DOHH2 (cell line): ENCODE data around the gene SLC47A1.

Source experiments
- H3F3A ChIP-seq: fragments of 200-600 bp; sonication (generic), shearing (Covaris generic); 2 replicates; pipeline ENCODE4 v1.6.0; 2016; ENCODE audit warnings: antibody characterized with exemption, mild to moderate bottlenecking; ENCODE audit not compliant: control insufficient read depth, insufficient read depth
- H3K27ac ChIP-seq: fragments of 200-600 bp; sonication (generic); 2 replicates; pipeline ENCODE4 v1.5.1; 2014; ENCODE audit warnings: low read depth, mild to moderate bottlenecking, low read length, moderate library complexity
- H3K27me3 ChIP-seq: fragments of 200-600 bp; sonication (generic); 2 replicates; pipeline ENCODE4 v1.6.1; 2014; ENCODE audit warnings: mild to moderate bottlenecking, low read length, mixed read lengths; ENCODE audit not compliant: control insufficient read depth
- H3K36me3 ChIP-seq: fragments of 200-600 bp; sonication (generic); 2 replicates; pipeline ENCODE4 v1.6.1; 2014; ENCODE audit warnings: mild to moderate bottlenecking, low read length, moderate library complexity, mixed read lengths; ENCODE audit not compliant: control insufficient read depth
- H3K4me1 ChIP-seq: fragments of 200-600 bp; sonication (generic); 2 replicates; pipeline ENCODE4 v1.6.1; 2014; ENCODE audit warnings: mild to moderate bottlenecking, low read length, mixed read lengths; ENCODE audit not compliant: control insufficient read depth
- H3K4me2 ChIP-seq: fragments of 200-600 bp; sonication (generic); 2 replicates; pipeline ENCODE4 v1.6.0; 2014; ENCODE audit warnings: mild to moderate bottlenecking, low read length, moderate library complexity
- H3K4me3 ChIP-seq: fragments of 200-600 bp; sonication (generic); 2 replicates; pipeline ENCODE4 v1.5.1; 2014; ENCODE audit warnings: mild to moderate bottlenecking, low read length, mixed read lengths
- H3K79me2 ChIP-seq: fragments of 200-600 bp; sonication (generic); 2 replicates; pipeline ENCODE4 v1.6.1; 2014; ENCODE audit warnings: mild to moderate bottlenecking, low read length, mixed read lengths; ENCODE audit not compliant: control insufficient read depth
- H3K9me2 ChIP-seq: fragments of 200-600 bp; sonication (generic); replicated peaks from 2 replicates; pipeline ENCODE4 v1.6.1; 2014; ENCODE audit warnings: mild to moderate bottlenecking, low read length, mixed read lengths; ENCODE audit not compliant: control insufficient read depth
- H3K9me3 ChIP-seq: fragments of 200-600 bp; sonication (generic); 2 replicates; pipeline ENCODE4 v1.6.1; 2014; ENCODE audit warnings: antibody characterized with exemption, low read length, mixed read lengths; ENCODE audit not compliant: control insufficient read depth, insufficient read depth
- H4K20me1 ChIP-seq: fragments of 200-600 bp; sonication (generic); 2 replicates; pipeline ENCODE4 v1.6.0; 2014; ENCODE audit warnings: low read depth, mild to moderate bottlenecking, antibody characterized with exemption, low read length, moderate library complexity; ENCODE audit not compliant: control insufficient read depth, insufficient read depth
- CTCF ChIP-seq: fragments of 200-600 bp; sonication (generic); IDR thresholded peaks from one replicate; pipeline ENCODE4 v1.5.1; 2014; ENCODE audit warnings: antibody characterized with exemption, mild to moderate bottlenecking, low read depth, low read length; ENCODE audit not compliant: poor library complexity, severe bottlenecking
- EZH2phosphoT487 ChIP-seq: fragments of 200-600 bp; sonication (generic); IDR thresholded peaks from 2 replicates; pipeline ENCODE4 v1.6.1; 2017; ENCODE audit warnings: borderline replicate concordance, mild to moderate bottlenecking, antibody characterized with exemption, low read length, moderate library complexity, mixed read lengths

SLC47A1 gene

DNA sequence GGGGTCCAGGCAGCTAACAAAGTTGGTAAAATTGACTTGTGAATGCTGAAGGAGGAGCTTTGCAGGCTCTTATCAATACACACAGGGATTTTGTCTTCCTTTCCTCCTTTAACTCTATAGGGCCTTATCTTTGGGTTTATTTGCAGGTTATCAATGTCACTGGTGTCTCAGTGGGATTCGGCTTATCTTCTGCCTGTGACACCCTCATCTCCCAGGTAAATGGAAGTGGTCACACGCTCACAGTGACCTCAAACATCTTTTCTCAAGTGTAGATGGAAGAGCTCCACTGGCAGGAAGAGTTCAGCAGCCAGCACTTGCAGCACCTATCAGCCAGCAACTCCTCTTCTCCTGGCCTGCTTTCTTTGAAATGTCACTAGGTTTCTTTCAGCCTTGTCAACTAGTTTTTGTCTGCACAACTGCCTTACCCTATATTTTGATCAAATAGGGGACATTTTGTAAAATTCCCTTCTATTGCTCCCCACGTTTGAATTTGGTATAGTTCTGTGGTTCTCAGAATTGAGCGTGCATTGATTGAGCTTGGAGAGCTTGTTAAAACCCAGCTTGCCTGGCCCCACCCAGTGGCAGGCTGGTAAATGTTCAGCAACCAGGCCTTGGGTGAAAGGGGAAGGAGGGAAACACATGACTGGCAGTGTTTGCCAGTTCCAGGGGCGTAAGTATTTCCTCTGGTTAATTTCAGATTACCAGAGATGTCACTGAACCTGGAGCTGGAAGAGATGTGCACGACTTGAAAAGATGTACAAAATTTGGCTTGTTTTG lies 12.8 kb downstream of the SLC47A1 start:
- Histone ChIP-seq H3K9me3 (no peaks in the 10 kb centered on the region), H3K4me2 (no peak overlapping the region), H3K9me2 (no peaks in the 10 kb centered on the region), H3K27me3 (no peaks in the 10 kb centered on the region), H3K27ac (no peak overlapping the region), H4K20me1 (no peaks in the 10 kb centered on the region), H3K4me1 (no peaks in the 10 kb centered on the region), H3K4me3 (no peak overlapping the region), H3K79me2 (no peaks in the 10 kb centered on the region), H3K36me3 (no peaks in the 10 kb centered on the region), H3F3A (no peaks in the 10 kb centered on the region)
- TF ChIP-seq CTCF (no peak), EZH2phosphoT487 (no peak)

DNA sequence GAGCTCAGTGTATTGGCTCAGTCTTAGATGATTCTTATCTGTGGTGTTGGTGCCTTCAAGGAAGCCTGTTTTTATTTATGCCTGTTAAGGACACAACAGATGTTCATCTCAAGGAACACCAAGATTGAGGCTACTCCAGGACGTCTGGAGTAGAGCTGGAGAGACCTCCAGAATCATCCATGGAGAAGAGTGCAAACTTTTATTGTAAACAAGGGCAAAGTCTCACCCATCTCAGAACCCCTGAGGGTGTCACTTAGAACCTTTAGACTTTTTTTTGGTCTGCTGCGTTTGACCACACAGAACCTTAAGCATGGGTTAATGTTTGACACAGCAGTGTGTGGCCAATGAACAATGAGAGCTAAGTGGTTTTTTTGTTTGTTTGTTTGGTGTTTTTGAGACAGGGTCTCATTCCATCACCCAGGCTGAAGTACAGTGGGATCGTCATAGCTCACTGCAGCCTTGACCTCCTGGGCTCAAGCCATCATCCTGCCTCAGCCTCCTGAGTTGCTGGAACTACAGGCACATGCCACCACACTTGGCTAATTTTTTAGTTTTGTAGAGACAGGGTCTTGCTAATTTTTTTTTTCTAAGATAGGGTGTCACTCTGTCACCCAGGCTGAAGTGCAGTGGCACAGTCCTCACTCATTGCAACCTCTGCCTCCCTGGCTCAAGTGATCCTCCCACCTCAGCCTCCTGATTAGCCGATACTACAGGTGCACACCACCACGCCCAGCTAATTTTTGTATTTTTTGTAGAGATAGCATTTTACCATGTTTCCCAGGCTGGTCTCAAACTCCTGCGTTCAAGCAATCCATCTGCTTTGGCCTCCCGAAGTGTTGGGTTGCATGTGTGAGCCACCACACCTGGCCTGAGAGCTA lies 16.3 kb downstream of the SLC47A1 start:
- Histone ChIP-seq H3F3A (no peaks in the 10 kb centered on the region), H3K36me3 (no peaks in the 10 kb centered on the region), H3K4me2 (no peak overlapping the region), H3K79me2 (no peaks in the 10 kb centered on the region), H3K4me1 (no peaks in the 10 kb centered on the region), H3K4me3 (no peak overlapping the region), H3K9me2 (no peaks in the 10 kb centered on the region), H3K27me3 (no peaks in the 10 kb centered on the region), H3K27ac (no peak overlapping the region), H3K9me3 (no peaks in the 10 kb centered on the region), H4K20me1 (no peaks in the 10 kb centered on the region)
- no peak for TF ChIP-seq CTCF
- TF ChIP-seq EZH2phosphoT487: no peak

- Histone ChIP-seq H3K27ac (no peak overlapping the region), H3K4me3 (no peak overlapping the region), H3F3A (no peaks in the 10 kb centered on the region), H3K36me3 (no peaks in the 10 kb centered on the region), H3K27me3 (no peaks in the 10 kb centered on the region), H3K4me2 (no peak overlapping the region), H3K79me2 (no peaks in the 10 kb centered on the region), H3K9me3 (no peaks in the 10 kb centered on the region), H3K4me1 (no peaks in the 10 kb centered on the region), H4K20me1 (no peaks in the 10 kb centered on the region), H3K9me2 (no peaks in the 10 kb centered on the region)
- TF ChIP-seq EZH2phosphoT487 (no peak), CTCF (no peak)
Measured at GRCh38 chr17:19551165-19551564, 17.5 kb downstream of the SLC47A1 start.
